HG02759 (cell line): ENCODE data around the gene MRTO4.
"Not testable (repeated sequence)": the region's sequence is repeated elsewhere in the genome, so short reads cannot be mapped to it uniquely, and the experiment has no call there.

Experiments
- ATAC-seq: cut with Tn5 transposase; IDR thresholded peaks from one replicate; pipeline ENCODE4 v1.9.1; 2021; ENCODE audit warnings: mild to moderate bottlenecking, moderate library complexity; ENCODE audit not compliant: unreplicated experiment

MRTO4 gene

GRCh38 chr1:19222979-19223824, 28.4 kb upstream of the MRTO4 start:
- no peak for ATAC-seq

DNA sequence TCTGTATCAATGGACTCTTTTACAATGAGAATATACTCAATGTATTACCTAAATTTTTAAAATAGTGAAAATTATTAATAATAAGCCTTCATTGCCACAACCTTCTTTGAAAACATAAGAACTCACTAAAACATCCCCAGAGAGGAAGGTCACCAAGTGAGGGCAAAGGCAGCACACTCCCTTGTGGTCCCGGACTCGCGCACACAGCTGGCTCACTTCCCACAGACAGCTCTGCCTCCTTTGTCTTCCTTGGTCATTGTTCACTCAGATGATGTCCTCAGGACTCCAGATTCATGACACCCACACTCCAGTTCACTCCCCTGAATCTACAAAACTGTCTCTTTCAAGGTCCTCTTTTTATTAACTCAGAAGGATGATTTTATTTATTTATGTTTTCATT, 22.4 kb upstream of the MRTO4 start:
- ATAC-seq = no peak

GRCh38 chr1:19229828-19230325, 21.7 kb upstream of the MRTO4 start:
- ATAC-seq = no peak

- not testable (repeated sequence) for ATAC-seq
Observed at GRCh38 chr1:19231736-19232523, 19.7 kb upstream of the MRTO4 start.

DNA sequence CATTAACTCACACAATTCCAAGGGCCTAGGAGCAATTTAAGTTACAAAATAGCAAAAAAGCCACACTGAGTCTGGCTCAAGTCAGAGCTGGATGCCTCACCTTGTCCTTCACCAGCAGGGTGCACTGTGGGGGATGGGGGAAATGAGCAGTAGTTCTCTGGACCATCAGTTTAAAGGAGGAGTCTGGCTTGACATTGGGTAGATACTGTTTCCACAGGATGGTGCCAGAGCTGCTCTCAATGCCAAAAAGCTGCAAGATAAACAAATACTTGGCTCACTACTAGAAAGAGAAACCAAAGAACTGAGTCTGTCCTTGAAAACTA, 19.1 kb upstream of the MRTO4 start:
- no peak for ATAC-seq

DNA sequence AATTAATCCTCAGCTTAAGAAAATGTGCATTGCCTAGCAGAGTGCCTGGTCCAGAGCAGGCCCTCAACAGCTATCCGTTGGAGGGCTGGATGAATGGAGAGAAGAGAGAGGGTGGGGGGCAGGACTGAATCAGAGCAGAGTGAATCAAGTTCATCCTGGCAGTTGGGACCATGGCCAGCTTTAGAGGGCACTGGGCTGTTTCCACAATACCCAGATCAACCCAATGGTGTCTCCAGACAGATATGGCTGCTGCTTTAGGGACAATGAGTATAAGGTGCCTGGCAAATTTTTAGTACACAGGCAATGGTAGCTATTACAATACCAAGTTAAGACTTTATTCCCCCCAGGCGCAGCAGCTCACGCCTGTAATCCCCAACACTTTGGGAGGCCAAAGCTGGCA, 17.4 kb upstream of the MRTO4 start:
- no peak for ATAC-seq

GRCh38 chr1:19239876-19240275, 11.7 kb upstream of the MRTO4 start:
- no peak for ATAC-seq

DNA sequence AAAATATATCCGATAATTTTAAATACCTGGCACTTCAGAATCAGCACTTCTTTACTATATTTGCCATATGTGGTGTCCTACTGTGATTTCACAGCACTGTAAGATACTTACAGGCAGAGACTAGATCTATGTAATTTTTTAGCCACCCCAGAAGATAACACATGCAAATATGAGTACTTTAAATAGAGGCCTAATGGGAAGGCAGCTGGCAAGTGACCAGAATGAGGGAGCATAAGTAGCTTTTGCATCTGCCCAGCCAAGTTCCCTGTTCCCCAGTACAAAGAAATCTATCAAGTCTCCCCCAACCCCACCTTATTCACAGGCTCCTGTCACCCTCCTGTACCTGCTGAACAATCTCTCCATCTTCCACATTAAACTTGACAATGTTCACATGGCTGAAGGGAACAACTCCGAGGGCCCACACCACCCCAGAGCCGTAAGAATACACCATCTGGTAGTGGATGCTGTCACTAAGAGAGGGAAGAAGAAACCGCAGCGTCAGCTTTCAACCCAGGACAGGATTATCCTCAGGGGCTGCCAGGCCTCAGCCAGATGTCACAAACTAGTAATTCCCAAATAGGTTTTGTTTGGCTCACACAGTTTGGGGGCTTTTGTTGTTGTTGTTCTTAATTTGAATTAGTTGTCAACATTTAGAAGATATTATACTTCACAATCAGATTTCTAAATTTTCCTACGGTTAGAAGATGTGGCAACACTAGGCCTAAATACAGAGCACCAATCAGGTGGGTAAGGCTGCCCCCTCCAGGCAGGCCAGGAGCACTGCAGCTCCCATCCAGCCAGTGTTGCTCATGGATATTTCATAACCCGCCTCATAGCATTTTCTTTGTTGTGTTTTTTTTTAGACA, 10.7 kb upstream of the MRTO4 start:
- ATAC-seq = no peak

DNA sequence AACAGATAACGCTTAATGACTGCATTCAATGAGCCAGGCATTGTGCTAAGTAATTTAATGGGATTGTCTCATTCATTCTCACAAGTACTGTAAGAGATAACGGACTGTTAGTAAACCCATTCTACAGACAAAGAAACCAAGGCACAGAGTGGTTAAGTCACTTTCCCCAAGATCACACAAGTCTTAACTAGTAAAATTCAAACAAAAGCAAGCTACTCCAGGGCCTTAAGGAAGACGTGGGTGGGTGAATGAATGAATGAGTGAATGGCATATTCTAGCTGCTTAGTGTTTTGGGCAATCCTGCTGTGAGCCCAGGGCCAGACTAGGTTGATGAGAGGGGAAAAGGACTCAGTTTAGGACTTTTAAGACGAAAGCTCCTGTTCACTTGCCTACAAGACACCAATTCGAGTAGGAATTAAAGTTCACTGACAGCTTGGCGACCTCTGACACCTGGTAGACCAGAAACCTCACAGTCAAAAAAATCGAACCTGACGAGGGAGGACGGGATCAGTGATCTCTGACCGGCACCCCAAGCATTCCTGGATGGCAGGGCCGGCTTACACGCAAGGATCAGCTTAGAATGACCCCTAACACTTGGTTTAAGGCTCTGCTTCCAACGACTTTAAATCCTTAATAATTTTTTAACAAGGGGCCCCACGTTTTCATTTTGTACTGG, 838 bp upstream of the MRTO4 start:
- no peak for ATAC-seq

GRCh38 chr1:19254416-19254815, 2.8 kb downstream of the MRTO4 start:
- ATAC-seq = no peak

DNA sequence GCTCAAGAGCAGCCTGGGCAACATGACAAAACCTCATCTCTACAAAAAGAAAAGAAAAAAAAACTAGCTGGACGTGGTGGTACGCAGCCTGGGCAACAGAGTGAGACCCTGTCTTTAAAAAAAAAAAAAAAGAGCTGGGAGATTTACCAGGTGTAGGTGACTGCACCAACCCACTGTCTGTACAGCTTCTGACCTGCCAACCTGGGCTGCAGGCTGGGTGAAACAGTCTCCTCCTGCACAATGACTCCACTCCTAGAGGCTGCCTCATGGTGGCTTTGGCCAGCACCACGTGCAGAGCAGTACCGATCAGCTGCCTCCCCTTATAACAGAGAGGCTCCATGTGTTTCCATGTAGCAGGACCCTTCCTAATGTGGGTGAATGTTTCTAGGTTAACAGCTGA, 3.7 kb downstream of the MRTO4 start:
- no peak for ATAC-seq

DNA sequence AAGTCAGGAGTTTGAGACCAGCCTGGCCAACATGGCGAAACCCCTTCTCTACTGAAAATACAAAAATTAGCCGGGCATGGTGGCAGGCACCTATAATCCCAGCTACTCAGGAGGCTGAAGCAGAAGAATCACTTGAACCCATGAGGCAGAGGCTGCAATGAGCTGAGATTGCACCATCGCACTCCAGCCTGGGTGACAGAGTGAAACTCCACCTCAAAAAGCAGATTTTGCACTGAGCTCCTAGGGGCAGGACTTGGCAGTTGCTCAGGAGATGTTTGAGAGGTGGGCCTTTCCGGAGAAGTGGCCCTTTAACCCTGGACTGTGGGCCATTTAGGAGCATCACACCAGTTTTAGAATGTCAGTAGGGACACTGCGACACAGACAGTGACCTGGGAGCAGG, 4.7 kb downstream of the MRTO4 start:
- not testable (repeated sequence) for ATAC-seq

DNA sequence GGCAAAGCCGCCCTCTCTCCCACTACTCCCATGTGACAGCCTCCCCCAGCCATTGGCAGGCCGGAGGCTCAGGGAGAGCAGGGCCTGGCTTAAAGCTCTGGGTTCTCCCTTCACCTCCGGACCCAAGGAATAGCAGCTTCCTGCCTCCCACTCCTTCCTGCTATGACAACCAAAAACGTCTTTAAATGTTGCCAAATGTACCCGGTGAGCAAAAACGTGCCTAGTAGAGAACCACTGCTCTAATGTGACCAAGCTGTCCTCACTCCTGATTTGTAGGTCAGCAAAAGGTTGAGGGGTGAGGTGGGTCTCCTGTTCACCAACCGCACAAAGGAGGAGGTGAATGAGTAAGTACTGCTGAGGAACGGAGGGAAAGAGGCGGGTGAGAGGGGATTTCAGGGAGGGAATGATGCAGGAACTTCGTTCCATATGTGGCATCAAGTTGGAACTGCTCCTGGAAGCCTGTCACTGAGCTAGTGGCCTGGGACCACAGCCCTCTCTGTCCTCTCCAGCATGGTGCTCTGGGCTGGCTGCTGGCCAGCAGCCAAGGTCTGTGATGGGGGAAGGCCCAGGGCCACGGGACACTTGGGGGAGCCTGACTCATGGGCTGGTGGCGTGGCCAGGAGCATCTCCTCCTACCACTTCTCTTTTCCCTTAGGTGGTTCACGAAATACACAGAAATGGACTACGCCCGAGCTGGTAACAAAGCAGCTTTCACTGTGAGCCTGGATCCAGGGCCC, 5.7 kb downstream of the MRTO4 start:
- no peak for ATAC-seq

DNA sequence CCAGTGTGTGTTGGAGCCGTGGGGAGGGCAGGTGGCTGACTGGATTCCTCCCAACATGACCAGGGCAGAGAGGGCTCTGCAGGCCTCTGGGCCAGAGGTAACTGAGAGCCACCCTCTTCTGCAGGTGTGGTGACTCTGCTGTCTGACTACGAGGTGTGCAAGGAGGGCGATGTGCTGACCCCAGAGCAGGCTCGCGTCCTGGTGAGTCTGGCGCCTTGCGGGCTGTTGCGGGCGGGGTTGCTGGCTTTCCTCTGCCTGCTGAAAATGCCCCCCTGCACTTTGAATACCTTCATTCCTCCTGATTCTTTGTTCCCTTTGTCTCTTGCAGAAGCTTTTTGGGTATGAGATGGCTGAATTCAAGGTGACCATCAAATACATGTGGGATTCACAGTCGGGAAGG, 6.7 kb downstream of the MRTO4 start:
- no peak for ATAC-seq

DNA sequence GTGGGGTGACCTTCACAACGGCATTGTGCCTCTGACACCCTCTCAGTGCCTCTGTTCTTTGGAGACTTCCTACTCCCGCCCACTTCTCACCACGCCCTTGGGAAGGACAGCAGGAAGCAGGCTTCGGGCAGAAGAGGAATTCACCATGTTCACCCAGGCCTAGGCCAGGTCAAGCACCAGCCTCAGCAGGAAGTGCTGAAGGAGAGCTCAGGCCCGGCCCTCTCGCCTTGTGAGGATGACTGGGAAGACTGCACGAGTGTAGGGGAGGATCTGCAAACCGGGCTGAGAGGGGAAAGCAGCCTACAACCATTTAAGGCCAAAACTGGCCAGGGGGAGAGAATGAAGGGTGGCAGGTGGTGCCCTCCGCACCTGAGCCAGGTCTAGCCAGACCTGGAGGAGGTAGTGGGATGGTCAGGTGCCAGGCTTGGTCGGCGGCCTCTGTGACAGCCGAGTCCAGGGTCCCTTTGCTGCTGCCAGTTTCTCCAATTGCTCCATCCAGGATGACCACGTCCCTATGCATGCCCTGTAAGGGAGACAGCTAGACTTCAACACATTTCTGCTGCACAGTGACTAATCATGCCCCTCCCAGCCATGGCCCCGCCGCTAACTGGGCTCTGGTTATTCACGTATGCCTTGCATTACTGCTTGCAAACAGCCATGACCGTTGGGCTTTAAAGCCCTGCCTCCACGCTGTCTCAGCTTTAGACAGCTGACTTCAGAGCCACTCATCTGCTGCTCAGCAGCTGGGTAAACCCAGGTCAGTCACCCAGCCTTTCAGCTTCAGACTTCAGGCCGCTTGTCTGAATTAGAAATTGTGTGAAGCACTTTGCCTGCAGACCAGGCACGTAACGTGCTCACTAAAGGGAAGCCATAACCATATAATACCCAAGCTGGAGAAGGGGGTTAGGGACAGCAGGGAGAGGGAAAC, 8.9 kb downstream of the MRTO4 start:
- ATAC-seq = no peak

DNA sequence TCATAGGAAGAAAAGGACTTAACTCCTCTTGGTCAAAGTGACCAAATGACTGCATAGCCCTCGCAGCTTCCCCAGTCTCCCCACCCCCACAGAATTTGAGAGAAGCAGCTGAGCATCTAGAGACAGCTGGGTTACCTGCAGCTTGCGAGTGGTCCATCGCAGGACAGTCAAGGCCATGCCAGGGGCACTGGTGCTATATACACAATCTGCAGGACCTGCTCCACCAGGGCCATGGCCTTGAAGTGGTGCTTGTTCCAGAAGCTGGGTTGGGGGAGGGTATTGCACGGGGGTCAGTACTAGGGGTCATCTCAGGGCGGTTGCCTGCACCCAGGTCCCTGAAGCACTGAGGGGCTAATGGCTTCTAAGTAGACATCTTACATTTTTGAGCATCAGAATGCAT, 10.4 kb downstream of the MRTO4 start:
- no peak for ATAC-seq

GRCh38 chr1:19262744-19263143, 11.1 kb downstream of the MRTO4 start:
- ATAC-seq = no peak

DNA sequence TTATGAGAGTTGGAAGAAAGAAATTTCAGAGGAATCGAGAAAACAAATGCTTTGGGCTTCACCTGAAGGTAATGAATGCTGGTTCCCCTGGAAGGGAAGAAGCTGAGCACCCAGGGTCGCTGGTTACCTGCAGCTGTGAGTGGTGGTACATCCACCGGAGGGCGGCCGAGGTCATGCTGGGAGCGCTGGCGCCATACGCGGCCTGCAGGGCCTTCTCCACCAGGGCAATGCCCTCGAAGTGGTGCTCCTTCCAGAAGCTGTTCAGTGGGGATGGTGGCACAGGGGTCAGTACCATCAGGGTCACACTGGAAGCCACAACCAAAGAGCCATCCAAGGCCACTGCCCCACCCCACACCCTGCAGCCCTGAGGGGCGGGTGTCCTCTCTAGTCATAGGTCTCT, 16.8 kb downstream of the MRTO4 start:
- no peak for ATAC-seq
